Activated T-cell treated with anti-CD3 and anti-CD28 coated beads for 1 hour (primary cell): ENCODE measurements around the gene KIF1C.
"Not testable (repeated sequence)": the region's sequence is repeated elsewhere in the genome, so short reads cannot be mapped to it uniquely, and the experiment has no call there.

Experiments used
- DNase-seq: peaks from one replicate; pipeline ENCODE4 v3.0.0-alpha.2; 2020; ENCODE audit warnings: low read depth

The KIF1C gene

DNA sequence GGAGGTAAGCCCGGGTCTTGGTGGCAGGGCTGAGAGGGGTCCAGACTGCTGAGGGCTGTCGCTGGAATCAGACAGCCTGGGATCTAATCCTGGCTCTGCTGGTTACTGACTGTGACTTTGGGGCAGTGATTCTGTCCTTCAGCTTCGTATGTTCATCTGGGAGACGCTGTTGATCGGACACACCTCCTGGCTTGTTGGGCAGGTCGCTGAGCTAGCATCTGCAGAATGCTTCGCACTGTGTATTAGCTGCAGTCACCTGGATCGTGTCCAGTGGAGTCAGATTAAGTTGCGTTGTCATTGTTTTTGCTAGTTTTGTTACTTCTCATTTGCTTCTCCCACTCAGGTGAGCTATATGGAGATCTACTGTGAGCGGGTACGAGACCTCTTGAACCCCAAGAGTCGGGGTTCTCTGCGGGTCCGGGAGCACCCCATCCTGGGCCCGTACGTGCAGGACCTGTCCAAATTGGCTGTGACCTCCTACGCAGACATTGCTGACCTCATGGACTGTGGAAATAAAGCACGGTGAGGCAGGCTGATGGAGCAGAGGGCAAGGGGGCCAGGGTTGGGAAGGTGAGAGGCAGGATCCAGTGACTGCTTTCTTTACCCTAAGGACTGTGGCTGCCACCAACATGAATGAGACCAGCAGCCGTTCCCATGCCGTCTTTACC lies 4.5 kb downstream of the KIF1C start:
- DNase-seq: no peak

DNA sequence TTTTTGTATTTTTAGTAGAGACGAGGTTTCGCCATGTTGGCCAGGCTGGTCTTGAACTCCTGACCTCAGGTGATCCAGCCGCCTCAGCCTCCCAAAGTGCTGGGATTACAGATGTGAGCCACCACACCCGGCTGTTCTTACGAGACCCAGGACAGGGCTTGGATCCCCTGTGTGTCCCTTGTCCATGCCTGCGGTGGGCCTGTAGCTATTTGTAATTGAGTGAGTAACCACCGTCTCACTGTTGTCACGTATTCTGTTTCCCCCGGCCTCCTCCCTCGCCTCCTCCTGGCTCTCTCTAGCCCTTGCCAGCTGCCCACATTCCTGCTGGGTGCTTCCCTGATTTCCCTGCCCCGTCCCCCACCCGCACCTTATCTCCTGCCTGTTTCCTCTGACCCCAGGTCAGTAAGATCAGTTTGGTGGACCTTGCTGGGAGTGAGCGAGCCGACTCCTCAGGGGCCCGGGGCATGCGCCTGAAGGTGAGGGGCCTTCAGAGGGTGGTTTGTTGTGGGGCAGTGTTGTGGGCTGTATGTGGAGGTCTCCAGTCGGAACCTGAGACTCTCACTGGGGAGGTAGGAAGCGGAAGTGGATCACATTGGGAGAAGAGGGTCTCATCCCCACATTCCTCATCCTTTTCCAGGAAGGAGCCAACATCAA lies 5.6 kb downstream of the KIF1C start:
- no peak for DNase-seq

DNA sequence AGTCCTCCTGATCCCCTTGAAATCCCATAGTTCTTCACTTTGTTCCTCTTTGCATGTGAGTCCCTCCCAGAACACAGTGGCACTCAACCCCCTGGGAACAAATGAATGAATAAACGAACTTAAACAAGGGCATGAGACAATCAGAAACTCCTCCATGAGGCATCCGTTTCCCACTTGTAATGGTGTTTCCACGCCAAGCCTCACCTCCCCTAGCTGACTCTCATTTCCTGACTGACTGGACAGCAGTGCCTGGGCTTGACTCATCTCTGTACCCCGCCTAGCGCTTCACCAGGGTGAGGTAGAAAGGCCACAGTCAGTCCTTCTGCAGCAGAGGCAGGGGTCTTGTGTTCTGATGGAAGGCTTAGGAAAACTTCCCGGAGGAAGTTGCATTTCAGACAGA lies 14.2 kb downstream of the KIF1C start:
- no peak for DNase-seq

DNA sequence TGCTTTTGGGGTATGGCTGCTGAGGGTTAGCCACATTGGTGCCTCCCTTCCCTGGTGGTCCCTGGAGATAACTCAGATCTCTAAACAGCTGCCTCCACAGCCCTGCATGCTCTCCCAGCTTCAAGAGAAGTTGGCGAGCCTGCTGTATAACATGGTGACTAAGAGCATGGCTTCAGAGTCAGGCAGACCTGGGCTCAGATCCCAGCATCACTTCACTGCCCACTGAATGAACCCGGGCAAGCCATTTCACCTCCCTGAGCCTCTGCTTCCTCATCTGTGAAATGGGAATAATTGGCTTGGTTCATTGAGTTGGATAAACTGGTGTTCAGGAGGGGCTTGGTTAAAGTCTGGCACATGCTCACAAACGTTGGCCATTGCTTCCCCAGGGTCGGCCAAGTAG lies 16.6 kb downstream of the KIF1C start:
- DNase-seq: no peak

DNA sequence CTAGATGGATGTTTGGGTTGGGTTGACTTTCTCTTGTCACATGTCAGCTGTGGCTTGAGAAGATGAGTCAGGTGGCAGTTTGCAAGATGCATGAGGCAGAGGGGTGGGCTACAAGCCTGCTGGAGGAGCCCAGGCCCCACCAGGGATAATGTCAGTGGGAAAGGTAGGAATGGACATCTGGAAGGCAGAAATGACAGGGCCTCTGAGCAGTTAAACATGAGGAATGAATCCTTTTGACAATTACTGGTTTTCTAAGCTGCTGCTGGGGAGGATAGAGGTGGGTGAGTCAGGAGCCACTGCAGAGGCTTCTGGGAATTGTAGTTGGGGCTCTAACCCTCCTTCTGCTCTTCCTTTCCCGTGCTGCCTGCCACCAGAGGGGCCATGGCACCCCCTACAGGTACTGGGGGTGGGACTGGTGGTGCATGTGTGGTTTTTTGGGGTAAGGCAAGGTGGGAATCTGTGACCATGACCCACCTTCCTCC lies 21.8 kb downstream of the KIF1C start:
- peak; percentile 30 for DNase-seq

DNA sequence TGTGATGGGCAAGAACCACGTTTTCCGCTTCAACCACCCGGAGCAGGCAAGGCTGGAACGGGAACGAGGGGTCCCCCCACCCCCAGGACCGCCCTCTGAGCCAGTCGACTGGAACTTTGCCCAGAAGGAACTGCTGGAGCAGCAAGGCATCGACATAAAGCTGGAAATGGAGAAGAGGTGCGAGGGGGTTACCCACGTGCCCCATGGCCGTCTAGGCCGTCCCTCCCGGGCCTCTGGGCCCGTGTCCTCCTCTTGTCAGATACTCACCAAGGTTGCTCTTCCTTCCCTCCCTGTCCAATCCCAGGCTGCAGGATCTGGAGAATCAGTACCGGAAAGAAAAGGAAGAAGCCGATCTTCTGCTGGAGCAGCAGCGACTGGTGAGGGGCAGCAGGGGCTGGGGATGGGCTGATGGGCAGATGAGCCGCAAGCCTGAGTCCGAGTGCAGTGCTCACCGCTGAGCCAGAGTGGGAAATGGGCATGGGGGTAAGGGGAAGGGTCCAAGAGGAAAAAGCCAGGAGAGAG lies 22.8 kb downstream of the KIF1C start:
- no peak for DNase-seq

DNA sequence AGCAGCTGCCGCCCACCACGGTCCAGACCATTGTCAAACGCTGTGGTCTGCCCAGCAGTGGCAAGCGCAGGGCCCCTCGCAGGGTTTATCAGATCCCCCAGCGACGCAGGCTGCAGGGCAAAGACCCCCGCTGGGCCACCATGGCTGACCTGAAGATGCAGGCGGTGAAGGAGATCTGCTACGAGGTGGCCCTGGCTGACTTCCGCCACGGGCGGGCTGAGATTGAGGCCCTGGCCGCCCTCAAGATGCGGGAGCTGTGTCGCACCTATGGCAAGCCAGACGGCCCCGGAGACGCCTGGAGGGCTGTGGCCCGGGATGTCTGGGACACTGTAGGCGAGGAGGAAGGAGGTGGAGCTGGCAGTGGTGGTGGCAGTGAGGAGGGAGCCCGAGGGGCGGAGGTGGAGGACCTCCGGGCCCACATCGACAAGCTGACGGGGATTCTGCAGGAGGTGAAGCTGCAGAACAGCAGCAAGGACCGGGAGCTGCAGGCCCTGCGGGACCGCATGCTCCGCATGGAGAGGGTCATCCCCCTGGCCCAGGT lies 24.5 kb downstream of the KIF1C start:
- DNase-seq: no peak

DNA sequence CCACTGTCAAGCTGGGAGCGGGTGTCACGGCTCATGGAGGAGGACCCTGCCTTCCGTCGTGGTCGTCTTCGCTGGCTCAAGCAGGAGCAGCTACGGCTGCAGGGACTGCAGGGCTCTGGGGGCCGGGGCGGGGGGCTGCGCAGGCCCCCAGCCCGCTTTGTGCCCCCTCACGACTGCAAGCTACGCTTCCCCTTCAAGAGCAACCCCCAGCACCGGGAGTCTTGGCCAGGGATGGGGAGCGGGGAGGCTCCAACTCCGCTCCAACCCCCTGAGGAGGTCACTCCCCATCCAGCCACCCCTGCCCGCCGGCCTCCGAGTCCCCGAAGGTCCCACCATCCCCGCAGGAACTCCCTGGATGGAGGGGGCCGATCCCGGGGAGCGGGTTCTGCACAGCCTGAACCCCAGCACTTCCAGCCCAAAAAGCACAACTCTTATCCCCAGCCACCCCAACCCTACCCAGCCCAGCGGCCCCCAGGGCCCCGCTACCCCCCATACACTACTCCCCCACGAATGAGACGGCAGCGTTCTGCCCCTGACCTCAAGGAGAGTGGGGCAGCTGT lies 25.9 kb downstream of the KIF1C start:
- no peak for DNase-seq

DNA sequence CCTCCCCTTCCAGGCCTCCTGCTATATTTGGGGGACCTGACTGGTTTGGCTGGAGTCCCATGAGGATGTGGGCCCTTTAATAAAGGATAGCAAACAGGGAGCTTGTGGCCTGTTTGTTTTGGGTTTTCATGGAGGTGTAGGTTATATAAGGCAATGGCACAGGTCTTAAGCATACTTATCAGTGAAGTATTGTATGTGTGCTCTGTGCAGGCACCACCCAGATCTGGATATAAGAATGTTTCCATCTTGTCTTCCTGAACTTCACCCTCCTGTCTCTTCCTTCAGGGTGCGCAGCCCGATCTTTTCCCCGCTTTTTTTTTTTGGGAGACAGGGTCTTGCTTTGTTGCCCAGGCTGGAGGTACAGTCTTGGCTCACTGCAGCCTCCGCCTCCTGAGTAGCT lies 26.9 kb downstream of the KIF1C start:
- no peak for DNase-seq

DNA sequence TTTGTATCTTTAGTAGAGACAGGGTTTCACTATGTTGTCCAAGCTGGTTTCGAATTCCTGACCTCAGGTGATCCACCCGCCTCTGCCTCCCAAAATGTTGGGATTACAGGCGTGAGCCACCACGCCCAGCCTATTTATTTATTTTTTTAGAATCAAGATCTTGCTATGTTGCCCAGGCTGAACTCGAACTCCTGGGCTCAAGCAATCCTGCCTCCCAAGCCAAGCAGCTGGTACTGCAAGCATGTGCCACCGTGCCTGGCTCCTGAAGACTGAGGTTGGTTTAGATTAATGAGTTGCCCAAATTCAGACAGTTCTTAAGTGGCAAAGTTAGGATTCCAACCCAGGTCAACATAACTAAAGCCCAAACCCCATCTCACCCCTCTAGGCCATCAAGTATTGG lies 29.5 kb downstream of the KIF1C start:
- no peak for DNase-seq

DNA sequence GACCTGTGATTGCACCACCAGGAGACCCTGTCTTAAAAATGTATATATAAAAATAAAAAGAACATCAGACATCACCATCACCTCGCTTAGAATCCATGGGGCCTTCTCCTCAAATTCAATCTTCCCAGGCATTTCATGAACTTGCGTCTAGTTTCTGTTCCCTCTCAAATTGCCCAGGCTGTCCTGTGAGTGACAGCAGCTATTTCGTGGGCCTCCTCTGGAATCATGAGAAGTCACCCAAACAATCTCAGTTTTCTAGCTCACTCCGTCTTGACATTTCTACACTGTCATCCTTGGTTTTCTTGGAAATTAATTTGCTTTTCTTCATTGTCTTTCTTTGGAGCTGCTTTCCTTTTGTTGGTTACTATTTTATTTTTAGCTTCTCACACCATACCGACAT lies 30.2 kb downstream of the KIF1C start:
- DNase-seq: no peak

DNA sequence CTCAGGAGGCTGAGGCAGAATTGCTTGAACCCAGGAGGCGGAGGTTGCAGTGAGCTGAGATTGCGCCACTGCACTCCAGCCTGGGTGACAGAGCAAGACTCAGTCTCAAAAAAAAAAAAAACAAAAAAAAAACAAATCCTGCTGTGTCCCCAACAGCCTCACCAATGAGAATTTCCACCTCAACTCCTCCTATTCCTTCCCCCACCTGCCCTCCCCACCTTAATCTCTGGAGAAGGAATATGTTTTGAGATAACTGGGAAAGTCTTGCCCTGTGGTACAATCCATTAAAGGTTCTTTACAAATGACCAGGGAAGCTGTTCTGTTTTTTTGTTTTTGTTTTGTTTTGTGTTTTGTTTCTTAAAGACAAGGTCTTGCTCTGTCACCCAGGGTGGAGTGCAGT lies 32.4 kb downstream of the KIF1C start:
- not testable (repeated sequence) for DNase-seq

DNA sequence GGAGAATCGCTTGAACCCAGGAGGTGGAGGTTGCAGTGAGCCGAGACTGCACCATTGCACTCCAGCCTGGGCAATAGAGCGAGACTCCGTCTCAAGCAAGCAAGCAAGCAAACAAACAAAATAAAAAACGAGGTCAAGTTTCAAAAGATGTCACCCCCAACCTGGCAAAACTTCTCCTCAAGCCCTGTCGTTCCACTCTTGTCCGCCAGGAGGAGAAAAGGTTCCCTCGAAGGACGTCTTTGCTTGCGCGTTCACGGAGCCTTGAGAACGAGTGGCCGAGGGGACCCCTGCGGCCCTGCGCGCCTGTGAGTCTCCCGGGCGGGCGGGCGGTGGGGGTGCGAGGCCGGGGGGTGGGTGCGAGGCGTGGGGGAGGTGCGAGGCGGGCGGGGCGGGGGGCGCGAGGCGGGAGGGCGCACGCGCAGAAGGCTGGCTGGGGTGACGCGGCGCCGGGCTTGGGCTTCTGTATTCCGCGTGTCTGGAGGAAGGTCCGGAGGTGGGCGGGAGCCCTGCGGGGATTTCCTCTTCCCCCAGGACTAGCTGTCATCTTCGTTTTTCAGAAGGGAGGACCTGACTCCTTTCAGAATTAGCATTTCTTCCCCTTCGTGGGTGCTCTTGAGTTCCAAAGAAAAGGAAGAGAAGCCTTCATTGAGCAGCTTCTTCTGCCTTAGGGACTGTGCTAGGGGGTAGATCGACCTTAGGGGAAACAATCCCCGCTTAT lies 33.8 kb downstream of the KIF1C start:
- peak; percentile 80 for DNase-seq

DNA sequence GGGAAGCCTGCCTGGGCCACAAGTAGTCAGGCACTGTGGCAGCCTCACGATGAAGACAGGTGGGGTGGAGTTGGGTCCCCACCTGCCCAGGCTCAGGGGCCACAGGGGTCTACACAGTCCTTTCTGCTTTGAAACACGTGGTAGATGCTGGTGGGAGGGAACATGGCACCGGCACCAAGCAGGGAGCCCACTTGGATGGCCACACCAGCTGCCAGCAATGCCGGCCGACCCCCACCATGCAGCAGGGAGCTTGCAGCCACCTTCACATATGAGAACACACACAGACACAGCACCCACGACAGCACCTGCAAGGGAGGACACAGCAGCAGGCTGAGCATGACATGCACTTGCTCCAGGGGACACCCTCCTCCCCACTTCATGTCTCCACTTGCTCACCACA lies 35.1 kb downstream of the KIF1C start:
- DNase-seq: no peak

DNA sequence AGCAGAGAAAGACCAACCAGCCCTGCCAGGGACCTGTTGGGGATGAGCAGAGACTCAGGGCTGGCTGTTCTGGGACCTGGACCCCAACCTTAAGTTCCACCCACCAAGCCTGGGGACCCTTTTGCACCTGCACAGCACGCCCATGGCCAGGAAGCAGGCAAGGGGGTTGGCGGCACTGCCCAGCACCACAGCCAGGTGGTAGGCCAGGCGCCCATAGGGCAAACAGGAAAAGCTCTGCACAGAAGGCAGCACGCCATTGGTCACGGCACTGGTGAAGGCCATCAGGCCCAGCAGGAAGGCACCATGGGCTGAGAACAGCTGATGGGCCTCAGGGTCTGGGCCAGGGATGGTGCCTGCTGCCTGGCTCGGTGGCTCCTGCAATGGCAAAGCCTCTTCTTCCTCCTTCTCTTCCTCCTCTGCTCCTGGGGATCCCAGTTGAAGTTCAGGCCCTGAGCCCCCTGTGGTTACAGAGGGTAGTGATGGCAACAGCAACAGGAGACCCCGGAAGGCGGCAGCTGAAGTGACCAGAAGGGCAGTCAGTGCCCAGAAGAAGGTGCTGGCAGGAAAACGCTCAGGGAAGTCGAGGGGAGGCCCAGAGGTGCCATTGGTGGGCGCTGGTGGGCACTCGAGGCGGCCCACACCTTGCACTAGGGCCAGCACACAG lies 35.7 kb downstream of the KIF1C start:
- no peak for DNase-seq

DNA sequence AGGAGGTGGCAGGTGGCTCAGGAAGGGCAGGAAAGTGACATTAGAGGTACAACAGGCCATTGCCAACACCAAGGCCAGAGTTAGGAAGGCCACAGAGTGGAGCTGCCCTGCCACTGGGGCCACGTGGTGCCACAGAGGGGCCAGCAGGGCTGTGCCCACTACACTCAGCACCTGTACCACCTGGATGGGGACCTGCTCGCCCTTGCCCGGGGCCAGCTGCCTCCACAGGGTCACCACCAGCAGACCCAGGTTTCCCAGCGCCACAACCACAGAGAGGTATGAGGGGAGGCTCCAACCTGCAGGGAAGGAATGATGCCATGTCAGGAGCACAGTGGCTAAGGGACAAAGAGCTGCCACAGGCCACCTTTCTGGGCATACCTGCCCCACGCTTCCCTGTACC lies 36.3 kb downstream of the KIF1C start:
- no peak for DNase-seq

DNA sequence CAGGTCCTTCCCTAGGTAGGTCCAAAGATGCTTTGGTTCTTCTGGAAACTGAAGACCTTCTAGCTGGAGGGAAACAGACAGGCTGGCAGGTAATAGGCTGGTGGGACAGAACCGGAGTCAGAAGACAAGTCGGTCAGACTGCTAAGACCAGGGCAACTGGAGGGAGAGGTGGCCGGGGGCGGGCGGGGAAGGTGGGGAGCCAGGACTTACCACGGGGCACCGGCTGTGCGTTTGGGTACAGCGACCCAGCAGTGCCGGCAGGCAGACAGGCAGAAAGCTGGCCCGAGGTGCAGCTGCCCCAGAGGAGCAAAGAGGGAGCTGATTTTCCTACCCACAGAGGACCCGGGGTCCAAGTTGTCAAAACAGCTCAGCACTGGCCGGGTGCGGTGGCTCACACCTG lies 36.9 kb downstream of the KIF1C start:
- DNase-seq: no peak

DNA sequence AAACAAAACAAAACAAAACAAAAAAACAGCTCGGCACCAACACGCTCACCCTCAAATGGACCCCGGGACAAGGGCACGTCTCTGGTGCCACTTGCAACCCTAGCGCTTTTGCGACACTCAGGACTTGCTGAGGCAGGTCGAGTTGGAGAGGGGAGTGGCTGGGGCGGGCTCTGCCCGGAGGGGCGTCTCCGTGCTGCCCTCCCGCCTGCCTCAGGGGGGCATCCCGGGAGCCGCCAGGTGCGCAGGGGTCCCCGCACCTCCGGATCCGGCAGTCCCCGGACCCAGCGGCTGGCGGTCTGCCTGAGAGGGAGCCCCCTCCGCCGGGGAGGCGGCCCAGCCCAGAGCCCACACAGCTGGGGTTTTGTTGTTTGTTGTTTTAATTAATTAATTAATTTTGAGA lies 37.6 kb downstream of the KIF1C start, which contains the start of gene SLC52A1:
SLC52A1 (minus strand) TSS at position 112 of the 400 bp plus-strand sequence. CDS start 820 bp downstream, outside the sequence.
- DNase-seq: no peak

DNA sequence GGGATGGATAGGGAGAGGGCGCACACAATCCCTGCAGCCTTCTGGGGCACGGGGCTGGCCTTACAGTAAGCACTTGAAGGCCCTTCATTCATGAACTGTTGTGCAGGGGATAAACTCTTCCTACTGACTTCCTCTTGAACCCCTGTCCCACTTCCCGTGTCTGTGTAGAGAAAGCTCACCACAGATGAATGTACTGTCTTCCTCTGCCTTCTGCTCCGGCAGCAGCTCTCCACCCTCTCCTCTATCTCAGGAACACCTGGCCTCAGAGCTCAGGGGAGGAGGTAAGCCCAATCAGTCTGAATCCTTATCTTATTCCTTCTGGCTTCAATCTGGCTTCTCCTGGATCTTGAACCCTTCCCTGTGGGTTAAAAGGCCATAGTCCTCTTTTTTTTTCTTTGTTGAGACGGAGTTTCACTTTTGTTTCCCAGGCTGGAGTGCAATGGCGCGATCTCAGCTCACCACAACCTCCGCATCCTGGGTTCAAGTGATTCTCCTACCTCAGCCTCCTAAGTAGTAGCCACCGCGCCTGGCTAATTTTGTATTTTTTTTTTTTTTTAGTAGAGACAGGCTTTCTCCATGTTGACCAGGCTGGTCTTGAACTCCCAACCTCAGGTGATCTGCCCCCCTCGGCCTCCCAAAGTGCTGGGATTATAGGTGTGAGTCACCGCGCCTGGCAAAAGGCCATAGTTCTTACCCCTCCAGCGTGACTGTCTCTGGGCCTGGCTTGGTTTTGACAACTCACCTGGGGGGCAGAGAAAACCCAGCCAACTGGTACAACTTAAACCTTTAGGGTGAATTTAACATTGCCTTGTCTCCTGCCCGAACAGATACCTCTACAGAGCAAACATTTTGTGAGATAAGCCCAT lies 44.6 kb downstream of the KIF1C start:
- DNase-seq: no peak

DNA sequence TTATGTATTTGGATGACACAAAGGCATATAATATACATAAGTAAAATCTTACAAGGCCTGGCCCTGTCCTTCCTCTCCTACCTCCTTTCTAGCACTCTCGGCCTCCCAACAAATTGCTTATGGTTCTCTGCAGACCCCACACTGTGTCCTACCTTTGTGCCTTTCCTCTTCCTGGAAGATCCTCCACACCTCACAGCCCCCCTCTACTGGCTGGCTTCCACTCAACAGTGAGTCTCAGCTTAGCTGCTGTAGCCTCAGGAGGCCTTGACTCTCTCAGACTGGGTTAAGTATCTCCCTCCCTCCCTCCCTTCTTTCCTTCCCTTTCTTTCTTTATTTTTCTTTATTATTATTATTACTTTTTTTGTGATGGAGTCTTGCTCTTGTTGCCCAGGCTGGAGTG lies 45.8 kb downstream of the KIF1C start:
- no peak for DNase-seq

DNA sequence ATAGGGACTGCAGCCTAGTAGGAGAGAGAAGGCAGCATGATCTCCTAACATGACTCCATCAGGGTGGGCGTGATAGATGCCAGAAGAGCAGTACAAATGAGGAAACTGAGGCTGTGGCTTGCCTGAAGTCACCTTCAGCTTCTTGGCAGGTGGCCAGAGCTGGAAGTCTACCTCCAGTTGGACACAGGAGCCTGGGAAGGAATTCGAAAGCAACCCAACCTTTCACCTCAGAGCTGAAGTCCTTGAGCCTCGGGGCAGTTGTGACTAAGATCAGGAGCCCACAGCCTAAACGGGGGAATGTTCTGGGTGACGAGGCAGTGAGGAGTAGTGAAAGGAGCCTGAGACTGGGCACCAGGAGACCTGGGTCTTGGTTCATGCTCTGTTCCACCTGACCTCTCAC lies 46.9 kb downstream of the KIF1C start:
- no peak for DNase-seq
